ENCODE data around the gene MYCN. TPM values are rescaled to one million over a fixed set of nuclear protein-coding genes. Genes with fewer than 3 reads are reported as not detected.

The MYCN gene
- total RNA-seq, 6 donors from 2014 or later: 0.20 to 0.67 (median 0.52) TPM; not detected in 3

- TF ChIP-seq CTCF (IDR thresholded peaks at IDR 0.05) (no peak), POLR2AphosphoS5 (IDR thresholded peaks at IDR 0.05) (no peak), EP300 (IDR thresholded peaks at IDR 0.05) (no peak), POLR2A (IDR thresholded peaks at IDR 0.05) (no peak)
- 0% methylated on average over 8 to 41 of the region's 52 CpGs for WGBS, 2 donors
- H3K27me3 ChIP-seq: peaks cover 0 to 29% (median 14%) of the 10 kb centered on the region in 4 donors
- H3K9me3 ChIP-seq: no peaks in the 10 kb centered on the region
- H3K27ac ChIP-seq: no peak overlapping the region
- peak; percentile 6 to 77 for DNase-seq
- peaks cover 48 to 51% (median 50%) of the 10 kb centered on the region in 4 donors for H3K4me1 ChIP-seq
- peak; percentile 25 to 27 for ATAC-seq (ENCODE audit: low FRiP score in 2 of 2)
- H3K4me3 ChIP-seq: peak overlapping the region in 3 of 4 donors; percentile 28 to 50 (median 43)
- H3K36me3 ChIP-seq: no peaks in the 10 kb centered on the region
Observed at GRCh38 chr2:15940661-15941480, 521 bp downstream of the MYCN start.

GRCh38 chr2:15941481-15941850, 1.1 kb downstream of the MYCN start:
- DNase-seq: peak; percentile 6 to 54
- Histone ChIP-seq H3K36me3 (no peaks in the 10 kb centered on the region), H3K27ac (no peak overlapping the region), H3K9me3 (no peaks in the 10 kb centered on the region), H3K27me3 (peaks cover 0 to 29% (median 14%) of the 10 kb centered on the region in 4 donors), H3K4me1 (peaks cover 48 to 51% (median 50%) of the 10 kb centered on the region in 4 donors), H3K4me3 (peak overlapping the region; percentile 24 to 50 (median 36))
- ATAC-seq (ENCODE audit: low FRiP score in 2 of 2): no peak
- WGBS, 2 donors: 0 to 2% methylated on average over 8 to 14 of the region's 14 CpGs
- TF ChIP-seq EP300 (IDR thresholded peaks at IDR 0.05) (no peak), POLR2A (IDR thresholded peaks at IDR 0.05) (no peak), CTCF (IDR thresholded peaks at IDR 0.05) (no peak), POLR2AphosphoS5 (IDR thresholded peaks at IDR 0.05) (no peak)

- TF ChIP-seq POLR2A (IDR thresholded peaks at IDR 0.05) (no peak), CTCF (IDR thresholded peaks at IDR 0.05) (no peak), EP300 (IDR thresholded peaks at IDR 0.05) (no peak), POLR2AphosphoS5 (IDR thresholded peaks at IDR 0.05) (no peak)
- H3K36me3 ChIP-seq: no peaks in the 10 kb centered on the region
- peak overlapping the region; percentile 24 to 50 (median 36) for H3K4me3 ChIP-seq
- peak in 1 of 2 donors; percentile 88 for DNase-seq
- H3K27me3 ChIP-seq: peaks cover 0 to 29% (median 14%) of the 10 kb centered on the region in 4 donors
- H3K27ac ChIP-seq: no peak overlapping the region
- H3K4me1 ChIP-seq: peaks cover 48 to 51% (median 50%) of the 10 kb centered on the region in 4 donors
- H3K9me3 ChIP-seq: no peaks in the 10 kb centered on the region
- WGBS, 2 donors: 0 to 1% methylated on average over 10 to 39 of the region's 98 CpGs
- ATAC-seq (ENCODE audit: low FRiP score in 2 of 2): peak in 1 of 2 donors; percentile 6
Observed at GRCh38 chr2:15941871-15942710, 1.7 kb downstream of the MYCN start.

GRCh38 chr2:15942711-15943345, 2.5 kb downstream of the MYCN start:
- 15 to 28% methylated on average over 10 to 29 of the region's 34 CpGs for WGBS, 2 donors
- H3K4me1 ChIP-seq: peaks cover 48 to 51% (median 50%) of the 10 kb centered on the region in 4 donors
- TF ChIP-seq POLR2A (IDR thresholded peaks at IDR 0.05): no peak
- TF ChIP-seq EP300 (IDR thresholded peaks at IDR 0.05): no peak
- TF ChIP-seq CTCF (IDR thresholded peaks at IDR 0.05): no peak
- no peak for TF ChIP-seq POLR2AphosphoS5 (IDR thresholded peaks at IDR 0.05)
- DNase-seq (no peak), ATAC-seq (ENCODE audit: low FRiP score in 2 of 2) (no peak)
- H3K4me3 ChIP-seq: peak overlapping the region in 3 of 4 donors; percentile 28 to 50 (median 43)
- no peaks in the 10 kb centered on the region for H3K36me3 ChIP-seq
- peaks cover 0 to 29% (median 14%) of the 10 kb centered on the region in 4 donors for H3K27me3 ChIP-seq
- H3K27ac ChIP-seq: no peak overlapping the region
- H3K9me3 ChIP-seq: no peaks in the 10 kb centered on the region
